ENCODE results near the gene WNT2.

The WNT2 gene

DNA sequence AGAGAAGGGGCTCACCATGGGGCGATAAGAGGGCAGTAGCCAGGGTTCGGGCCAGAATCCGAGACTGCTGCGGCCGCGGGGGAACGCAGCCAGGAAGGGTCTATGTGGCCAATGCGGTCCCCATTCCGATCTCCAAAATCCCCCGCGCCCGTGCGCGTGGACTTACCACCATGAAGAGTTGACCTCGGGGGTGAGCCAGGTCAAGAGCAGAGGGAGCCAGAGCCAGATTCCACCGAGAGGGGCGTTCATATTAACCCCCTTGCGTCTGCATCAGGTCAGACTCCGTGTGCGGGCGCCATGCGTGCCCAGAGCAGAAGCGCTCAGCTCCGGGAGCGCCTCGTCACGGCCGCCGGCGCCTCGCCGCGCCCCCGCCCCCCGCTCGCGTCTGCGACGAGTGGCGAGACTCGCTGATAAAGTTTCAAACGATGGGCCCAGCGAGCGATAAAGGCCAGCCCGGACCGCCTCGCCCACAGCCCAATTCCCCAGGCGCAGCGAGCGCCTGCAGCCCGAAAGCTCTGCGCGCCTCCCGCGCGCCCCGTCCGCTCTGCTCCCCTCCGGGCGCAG, at the start of gene WNT2:
TSS of gene WNT2 (minus strand) at position 318 of the 564 bp plus-strand sequence. CDS start at position 249, 69 bp downstream.
- DNase-seq: peak; percentile 32

DNA sequence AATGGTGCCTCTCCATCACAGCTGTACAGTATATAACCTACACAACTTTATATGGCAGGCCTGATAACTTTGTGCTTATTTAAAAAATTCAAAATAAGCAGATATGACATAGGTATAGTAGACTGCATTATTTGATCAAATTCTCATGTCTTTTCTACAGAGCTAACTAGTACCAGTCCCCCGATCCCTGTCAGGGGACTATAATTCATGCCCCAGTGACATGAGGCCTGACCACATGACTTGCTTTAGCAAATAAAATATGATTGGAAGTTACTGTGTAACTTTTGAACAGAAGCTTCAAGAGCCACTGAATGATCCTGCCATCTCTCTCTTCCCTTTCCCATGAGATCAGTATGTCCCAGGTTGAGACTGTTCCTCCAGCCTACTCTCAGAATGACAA, 49.2 kb upstream of the WNT2 start:
- DNase-seq: no peak

DNA sequence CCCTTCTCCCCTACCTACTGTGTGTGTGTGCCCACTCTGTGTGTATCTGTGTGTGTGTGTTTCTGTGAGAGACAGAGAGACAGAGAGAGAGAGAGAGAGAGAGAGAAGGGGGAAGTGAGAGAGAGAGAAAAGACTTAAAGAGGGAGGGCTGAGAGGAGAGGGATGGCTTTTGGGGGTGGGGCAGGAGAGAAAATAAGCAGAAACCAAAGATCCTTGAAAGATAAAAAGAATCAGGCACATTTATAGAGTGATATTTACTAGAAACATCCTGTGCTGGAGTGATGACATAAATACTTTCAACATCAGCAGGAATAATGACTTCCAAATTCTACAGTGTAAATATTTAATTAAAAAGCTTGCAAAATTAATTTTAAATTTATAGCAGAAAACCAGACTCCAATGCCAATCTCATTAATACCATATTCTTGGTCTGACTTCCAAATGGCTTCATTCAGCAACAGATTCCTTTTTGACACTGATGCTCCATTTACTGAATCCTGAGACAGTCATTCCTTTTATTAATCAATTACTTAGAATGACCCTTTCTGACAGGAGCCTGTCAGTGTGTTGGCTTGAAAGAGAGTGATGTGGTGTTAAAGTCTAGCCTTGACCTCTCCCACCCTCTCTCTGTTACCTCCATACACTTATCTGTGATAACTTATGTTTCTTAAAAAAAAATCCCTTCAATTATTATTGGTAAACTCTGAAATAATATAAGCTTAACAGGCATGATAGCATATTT, 41.7 kb upstream of the WNT2 start:
- DNase-seq: no peak

GRCh38 chr7:117362294-117362888, 39.5 kb upstream of the WNT2 start:
- DNase-seq: no peak

- no peak for DNase-seq
These were observed 27.2 kb upstream of the WNT2 start for GRCh38 chr7:117350027-117350426.

GRCh38 chr7:117349570-117349969, 26.7 kb upstream of the WNT2 start:
- DNase-seq: no peak

DNA sequence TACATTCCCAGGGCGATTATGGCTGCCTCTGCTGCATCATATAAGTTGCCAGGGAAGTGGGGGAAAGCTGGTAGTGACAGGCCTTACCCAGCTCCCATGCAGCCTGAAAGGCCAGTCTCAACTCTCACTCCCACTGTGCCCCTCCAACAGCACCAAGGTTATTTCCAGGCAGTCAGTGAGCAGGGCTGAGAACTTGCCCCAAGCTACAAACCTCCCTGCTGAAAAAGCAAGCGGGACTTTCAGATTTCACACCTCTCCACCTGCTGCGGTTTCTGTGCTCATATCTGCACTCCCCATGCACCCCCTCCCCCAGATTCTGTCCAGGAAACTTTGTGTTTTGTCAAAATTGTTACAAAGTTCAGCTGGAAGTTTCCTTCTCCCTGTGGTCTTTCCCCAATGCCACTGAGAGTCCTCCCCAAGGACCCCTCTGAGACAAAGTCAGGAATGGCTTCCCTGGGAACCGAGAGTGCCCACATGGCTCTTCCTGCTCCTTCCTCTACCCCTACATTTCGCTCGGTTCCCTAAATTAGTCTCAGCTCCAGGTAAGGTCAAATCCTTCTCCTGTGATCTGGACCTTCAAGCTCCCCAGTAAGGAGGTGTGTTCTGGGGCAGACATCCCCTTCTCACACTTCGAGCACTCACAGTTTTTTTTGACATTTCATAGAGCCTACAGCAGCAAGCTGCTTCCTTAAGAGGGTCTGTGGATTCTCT, 25.3 kb upstream of the WNT2 start:
- no peak for DNase-seq

GRCh38 chr7:117347480-117347879, 24.6 kb upstream of the WNT2 start:
- DNase-seq: no peak

DNA sequence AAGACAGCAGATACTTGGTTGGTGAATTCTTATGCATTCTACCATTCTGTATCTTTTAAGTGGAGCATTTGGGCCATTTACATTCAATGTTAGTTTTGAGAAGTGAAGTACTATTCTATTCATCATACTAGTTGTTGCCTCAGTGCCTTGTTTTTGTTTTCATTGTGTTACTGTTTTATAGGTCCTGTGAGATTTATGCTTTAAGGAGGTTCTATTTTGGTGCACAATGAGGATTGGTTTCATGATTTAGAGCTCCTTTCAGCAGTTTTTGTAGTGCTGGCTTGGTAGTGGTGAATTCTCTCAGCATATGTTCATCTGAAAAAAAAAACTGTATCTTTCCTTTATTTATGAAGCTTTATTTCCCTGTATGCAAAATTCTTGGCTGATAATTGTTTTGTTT, 23.3 kb upstream of the WNT2 start:
- no peak for DNase-seq

- DNase-seq: no peak
These were observed 15.2 kb upstream of the WNT2 start for GRCh38 chr7:117338020-117338419.

- DNase-seq: no peak
These were observed 10.3 kb upstream of the WNT2 start for GRCh38 chr7:117333168-117333567.

DNA sequence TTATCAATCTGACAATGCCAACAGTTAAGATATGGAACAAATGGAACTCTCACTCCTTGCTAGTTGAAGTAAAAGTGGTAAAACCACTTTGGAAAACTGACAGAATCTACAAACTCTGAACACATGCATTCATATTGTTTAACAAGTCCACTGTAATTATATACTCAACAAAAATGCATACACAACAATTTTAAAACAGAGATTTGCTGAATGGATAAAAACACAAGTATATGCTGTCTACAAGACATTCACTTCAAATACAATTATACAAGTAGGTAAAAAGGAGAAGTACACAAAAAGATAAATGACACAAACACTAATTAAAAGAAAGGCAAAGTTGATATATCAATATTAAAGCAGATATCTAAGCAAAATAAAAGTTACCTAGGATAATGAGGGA, 9.2 kb upstream of the WNT2 start:
- no peak for DNase-seq

DNA sequence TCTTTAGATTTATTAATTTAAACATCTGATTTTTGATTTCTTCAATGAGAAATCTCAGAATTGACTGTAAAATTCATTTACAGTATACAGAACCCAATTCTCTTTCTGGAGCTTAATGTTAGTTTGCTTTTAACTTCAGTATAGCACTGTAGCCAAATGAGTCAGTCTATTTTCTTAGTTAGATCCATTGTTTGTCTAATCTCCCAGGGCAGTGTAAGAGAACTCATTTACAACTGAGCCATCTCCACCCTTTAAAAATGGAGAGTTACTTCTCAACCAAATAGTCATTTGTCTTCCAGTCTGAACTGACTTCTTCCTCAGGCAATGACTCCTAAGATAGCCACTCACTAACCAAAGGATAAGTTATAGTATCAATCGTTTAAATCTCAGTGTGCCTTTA, 3.0 kb upstream of the WNT2 start:
- no peak for DNase-seq

GRCh38 chr7:117324960-117325359, 2.1 kb upstream of the WNT2 start:
- peak; percentile 31 for DNase-seq

DNA sequence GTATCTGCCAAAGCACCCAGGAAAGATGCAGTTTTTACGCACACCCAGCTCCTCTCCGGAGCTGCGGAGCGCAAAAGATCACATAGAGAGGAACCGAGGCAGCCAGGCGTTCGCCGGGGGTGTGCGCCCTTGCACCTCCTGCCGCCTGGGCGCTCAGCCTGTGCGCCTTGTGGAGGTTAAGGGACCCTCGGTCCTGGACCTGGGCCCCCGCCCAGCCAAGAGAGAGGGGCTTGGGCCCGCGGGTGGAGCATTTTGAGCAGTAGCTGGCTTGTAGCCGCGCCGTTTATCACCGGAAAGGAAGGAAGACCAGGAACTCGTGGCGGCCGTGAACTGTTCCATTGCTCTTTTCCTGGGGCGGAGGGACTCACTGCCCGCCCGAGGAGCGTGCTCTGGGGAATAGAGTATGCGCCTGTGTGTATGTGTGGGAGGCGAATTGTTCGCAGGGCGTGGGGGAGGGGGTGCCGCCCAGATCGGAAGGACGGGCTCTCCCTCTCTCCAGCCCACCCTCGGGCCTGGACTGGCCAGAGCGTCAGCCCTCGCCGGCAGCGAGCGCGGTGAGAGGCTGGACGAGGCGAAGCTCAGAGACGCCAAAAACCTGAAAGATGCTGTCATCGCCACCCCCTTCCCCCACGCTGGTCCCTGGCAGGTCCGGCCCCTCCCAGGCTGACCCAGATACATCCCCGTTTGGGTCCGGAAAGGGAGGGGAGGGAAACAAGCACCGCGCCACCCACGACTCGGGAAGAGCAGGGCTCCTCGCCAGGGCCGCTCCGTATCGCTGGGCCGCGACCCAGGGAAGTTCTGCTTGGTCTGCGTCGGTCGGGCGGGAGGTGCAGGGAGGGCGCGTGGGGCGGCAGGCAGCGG, 1.2 kb upstream of the WNT2 start:
- DNase-seq: peak; percentile 78

- DNase-seq: no peak
These were observed 520 bp upstream of the WNT2 start for GRCh38 chr7:117323305-117323850.

DNA sequence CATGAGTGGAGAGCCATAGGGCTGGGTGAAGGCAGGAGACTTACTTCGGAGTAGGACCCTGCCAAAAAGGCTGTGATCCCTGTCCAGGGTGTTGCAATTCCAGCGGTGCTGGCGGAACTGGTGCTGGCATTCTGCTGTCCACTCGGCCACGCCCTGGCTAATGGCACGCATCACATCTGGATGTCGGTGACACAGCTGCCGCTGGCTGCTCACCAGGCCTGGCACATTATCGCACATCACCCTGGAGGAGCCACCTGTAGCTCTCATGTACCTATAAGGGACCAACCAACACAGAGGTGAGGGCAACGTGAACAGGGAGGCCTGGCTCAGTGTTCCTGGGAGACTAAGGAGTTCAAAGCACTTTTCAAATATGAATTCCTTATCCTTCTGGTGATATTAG, 2.3 kb downstream of the WNT2 start:
- DNase-seq: no peak

DNA sequence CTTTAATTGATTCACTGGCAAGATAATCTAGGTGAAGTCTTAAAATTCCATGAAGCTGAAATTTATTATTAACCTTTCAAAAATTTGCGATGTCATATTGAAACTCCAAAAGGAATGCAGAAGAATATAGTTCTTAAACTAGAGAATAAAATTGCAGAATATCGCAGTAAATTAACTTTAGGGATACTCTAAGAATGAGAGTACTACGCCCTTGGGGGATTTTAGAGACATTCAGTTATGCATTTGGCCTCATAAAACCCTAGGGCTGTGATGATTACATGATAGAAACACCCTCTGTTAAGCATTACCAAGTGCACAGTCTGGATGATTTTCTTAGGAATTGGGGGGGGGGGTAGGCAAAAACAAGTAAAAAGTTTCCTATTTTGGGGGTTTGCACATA, 3.7 kb downstream of the WNT2 start:
- DNase-seq: no peak

- DNase-seq: no peak
These were observed 9.3 kb downstream of the WNT2 start for GRCh38 chr7:117313582-117313981.

DNA sequence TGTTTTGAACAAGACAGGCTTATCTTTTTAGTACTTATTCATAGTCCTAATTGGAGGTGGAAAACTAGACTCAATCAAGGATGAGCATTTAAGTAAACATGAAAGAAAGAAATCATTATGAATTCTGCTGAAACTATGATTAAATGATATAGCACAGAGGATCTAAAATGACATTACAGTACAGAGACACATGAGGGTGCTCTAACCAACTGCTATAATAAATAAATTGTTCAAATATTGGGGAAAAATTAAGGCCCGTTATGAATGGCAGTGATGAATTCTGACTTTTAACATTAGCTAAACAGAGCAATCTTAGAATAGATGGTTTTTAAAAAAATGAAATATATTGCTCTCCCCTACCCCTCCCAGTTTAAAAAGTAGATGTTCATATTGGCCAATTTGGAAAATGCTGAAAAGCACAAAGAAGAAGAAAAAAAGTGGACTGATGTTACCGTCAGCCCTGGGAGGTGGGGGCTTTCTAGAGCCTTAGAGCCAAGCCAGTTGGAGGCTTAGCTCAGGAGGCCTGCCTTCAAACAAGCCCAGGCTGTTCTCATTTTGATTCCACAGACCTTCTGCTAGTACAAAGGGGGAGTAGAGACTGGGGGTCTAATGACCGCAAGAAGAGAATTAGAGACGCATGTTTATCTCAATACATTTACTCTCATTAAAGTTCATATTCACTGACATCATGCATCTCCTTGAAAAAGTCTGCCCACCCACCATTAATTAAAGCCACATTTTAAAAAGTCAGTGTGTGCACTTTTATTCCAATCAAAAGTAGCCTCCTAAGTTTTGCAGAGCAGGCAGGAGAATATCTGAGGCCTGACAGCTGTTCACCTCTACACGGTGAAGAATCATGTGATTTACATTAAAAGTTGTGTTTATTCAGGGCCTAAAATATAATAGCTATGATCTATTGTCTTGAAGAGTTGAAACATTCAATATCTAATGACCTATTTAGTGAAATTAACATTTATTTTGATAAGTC, 10.0 kb downstream of the WNT2 start:
- no peak for DNase-seq

DNA sequence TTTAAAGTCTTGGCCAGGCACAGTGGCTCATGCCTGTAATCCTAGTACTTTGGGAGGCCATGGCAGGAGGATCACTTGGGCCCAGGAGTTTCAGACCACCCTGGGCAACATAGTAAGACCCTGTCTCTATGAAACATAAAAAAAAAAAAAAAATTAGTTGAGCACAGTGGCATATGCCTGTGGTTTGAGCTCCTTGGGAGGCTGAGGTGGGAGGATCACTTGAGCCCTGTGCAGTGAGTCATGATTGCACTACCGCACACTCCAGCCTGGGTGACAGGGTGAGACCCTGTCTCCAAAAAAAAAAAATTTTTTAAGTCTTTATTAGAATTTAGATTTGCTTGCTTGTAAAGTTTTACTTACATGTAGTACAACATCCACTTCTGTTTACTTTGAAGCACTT, 14.0 kb downstream of the WNT2 start:
- DNase-seq: no peak

Measured in left hindlimb (tissue), 1 donor.